Measurements from ENCODE around the gene SHISA9. TPM values are rescaled to one million over a fixed set of nuclear protein-coding genes. Genes with fewer than 3 reads are reported as not detected.

The SHISA9 gene
- total and polyA plus RNA-seq, 4 donors: under 0.01 to 0.46 (median 0.07) TPM

- Histone ChIP-seq H3K27me3 (ENCODE audit: control insufficient read depth in 3 of 3, insufficient read depth in 3 of 3, low read length in 2 of 3) (no peaks in the 10 kb centered on the region), H3K27ac (ENCODE audit: low read depth in 1 of 2, low read length in 1 of 2) (no peak overlapping the region), H3K36me3 (ENCODE audit: control insufficient read depth in 4 of 4, insufficient read depth in 4 of 4, low read length in 4 of 4) (no peaks in the 10 kb centered on the region), H3K4me3 (no peak overlapping the region), H3K4me1 (ENCODE audit: control insufficient read depth in 5 of 5, insufficient read depth in 5 of 5, low read length in 5 of 5) (no peaks in the 10 kb centered on the region), H3K9ac (ENCODE audit: insufficient read depth in 1 of 2, low read length in 2 of 2) (no peak overlapping the region), H3K9me3 (ENCODE audit: control insufficient read depth in 4 of 4, insufficient read depth in 3 of 4, low read length in 3 of 4) (peaks cover 0 to 4% (median 0%) of the 10 kb centered on the region in 4 donors)
- no peak for ATAC-seq (ENCODE audit: insufficient read depth, low FRiP score)
- WGBS, 2 donors: 79 to 80% methylated on average over 7 of the region's 7 CpGs
- no peak for DNase-seq
- TF ChIP-seq CTCF (IDR thresholded peaks at IDR 0.05; ENCODE audit: control extremely low read depth, extremely low read depth): no peak
These were observed 120.6 kb downstream of the SHISA9 start for GRCh38 chr16:13021996-13022395.

- Histone ChIP-seq H3K9me3 (ENCODE audit: control insufficient read depth in 4 of 4, insufficient read depth in 3 of 4, low read length in 3 of 4) (peaks cover 0 to 2% (median 0%) of the 10 kb centered on the region in 4 donors), H3K9ac (ENCODE audit: insufficient read depth in 1 of 2, low read length in 2 of 2) (no peak overlapping the region), H3K27me3 (ENCODE audit: control insufficient read depth in 3 of 3, insufficient read depth in 3 of 3, low read length in 2 of 3) (no peaks in the 10 kb centered on the region), H3K27ac (ENCODE audit: low read depth in 1 of 2, low read length in 1 of 2) (no peak overlapping the region), H3K4me1 (ENCODE audit: control insufficient read depth in 5 of 5, insufficient read depth in 5 of 5, low read length in 5 of 5) (no peaks in the 10 kb centered on the region), H3K36me3 (ENCODE audit: control insufficient read depth in 4 of 4, insufficient read depth in 4 of 4, low read length in 4 of 4) (no peaks in the 10 kb centered on the region), H3K4me3 (no peak overlapping the region)
- no peak for DNase-seq
- TF ChIP-seq CTCF (IDR thresholded peaks at IDR 0.05; ENCODE audit: control extremely low read depth, extremely low read depth): no peak
- 63 to 71% methylated on average over 5 of the region's 5 CpGs for WGBS, 2 donors
- ATAC-seq (ENCODE audit: insufficient read depth, low FRiP score): no peak
These were observed 128.4 kb downstream of the SHISA9 start for GRCh38 chr16:13029786-13030185.

- peaks cover 0 to 2% (median 0%) of the 10 kb centered on the region in 4 donors for H3K9me3 ChIP-seq (ENCODE audit: control insufficient read depth in 4 of 4, insufficient read depth in 3 of 4, low read length in 3 of 4)
- no peak overlapping the region for H3K9ac ChIP-seq (ENCODE audit: insufficient read depth in 1 of 2, low read length in 2 of 2)
- H3K36me3 ChIP-seq (ENCODE audit: control insufficient read depth in 4 of 4, insufficient read depth in 4 of 4, low read length in 4 of 4): no peaks in the 10 kb centered on the region
- ATAC-seq (ENCODE audit: insufficient read depth, low FRiP score) (no peak), DNase-seq (no peak)
- WGBS, 2 donors: 48% methylated on average over 6 of the region's 6 CpGs
- no peak overlapping the region for H3K27ac ChIP-seq (ENCODE audit: low read depth in 1 of 2, low read length in 1 of 2)
- no peaks in the 10 kb centered on the region for H3K27me3 ChIP-seq (ENCODE audit: control insufficient read depth in 3 of 3, insufficient read depth in 3 of 3, low read length in 2 of 3)
- H3K4me3 ChIP-seq: no peak overlapping the region
- H3K4me1 ChIP-seq (ENCODE audit: control insufficient read depth in 5 of 5, insufficient read depth in 5 of 5, low read length in 5 of 5): no peaks in the 10 kb centered on the region
- no peak for TF ChIP-seq CTCF (IDR thresholded peaks at IDR 0.05; ENCODE audit: control extremely low read depth, extremely low read depth)
These were observed 129.4 kb downstream of the SHISA9 start for GRCh38 chr16:13030769-13031168.

GRCh38 chr16:13032911-13033310, 131.5 kb downstream of the SHISA9 start:
- no peak for ATAC-seq (ENCODE audit: insufficient read depth, low FRiP score)
- Histone ChIP-seq H3K36me3 (ENCODE audit: control insufficient read depth in 4 of 4, insufficient read depth in 4 of 4, low read length in 4 of 4) (no peaks in the 10 kb centered on the region), H3K27ac (ENCODE audit: low read depth in 1 of 2, low read length in 1 of 2) (no peak overlapping the region), H3K27me3 (ENCODE audit: control insufficient read depth in 3 of 3, insufficient read depth in 3 of 3, low read length in 2 of 3) (no peaks in the 10 kb centered on the region), H3K9ac (ENCODE audit: insufficient read depth in 1 of 2, low read length in 2 of 2) (no peak overlapping the region), H3K9me3 (ENCODE audit: control insufficient read depth in 4 of 4, insufficient read depth in 3 of 4, low read length in 3 of 4) (peaks cover 0 to 2% (median 0%) of the 10 kb centered on the region in 4 donors), H3K4me3 (no peak overlapping the region), H3K4me1 (ENCODE audit: control insufficient read depth in 5 of 5, insufficient read depth in 5 of 5, low read length in 5 of 5) (no peaks in the 10 kb centered on the region)
- 86 to 93% methylated on average over 5 of the region's 5 CpGs for WGBS, 2 donors
- no peak for TF ChIP-seq CTCF (IDR thresholded peaks at IDR 0.05; ENCODE audit: control extremely low read depth, extremely low read depth)
- no peak for DNase-seq
